ENCODE measurements around the gene MYH9. TPM values are rescaled to one million over a fixed set of nuclear protein-coding genes. Genes with fewer than 3 reads are reported as not detected.

The MYH9 gene
- total RNA-seq, 1 experiment from 2014 or later: 323 TPM

GRCh38 chr22:36398601-36399471 lies 11.1 kb upstream of the MYH9 start:
- BruUV-seq (replicated peaks): no TSS peak
- Histone ChIP-seq H3K9me3 (ENCODE audit: low read depth, low read length, poor library complexity, severe bottlenecking) (no peaks in the 10 kb centered on the region), H3K27ac (ENCODE audit: low read depth, low read length, poor library complexity, severe bottlenecking) (no peak overlapping the region), H3K27me3 (replicated peaks; ENCODE audit: insufficient read depth, low read depth, low read length, poor library complexity) (no peaks in the 10 kb centered on the region), H3K4me1 (ENCODE audit: insufficient read depth, low read length, poor library complexity, severe bottlenecking) (no peaks in the 10 kb centered on the region), H3K36me3 (ENCODE audit: insufficient read depth, low read length, poor library complexity, severe bottlenecking) (no peaks in the 10 kb centered on the region), H3K4me3 (ENCODE audit: low read depth, low read length, poor library complexity, severe bottlenecking) (no peak overlapping the region)
- intact Hi-C loops (cut with micrococcal nuclease; ENCODE audit: unreplicated experiment): no loop called here
- DNase-seq (ENCODE audit: low spot score): no peak
- TF ChIP-seq EZH2 (IDR thresholded peaks at IDR 0.05; ENCODE audit: borderline replicate concordance, low read depth, low read length, poor library complexity, severe bottlenecking) (no peak), CTCF (conservative IDR thresholded peaks at IDR 0.05; ENCODE audit: low read depth, low read length) (no peak)
- ChIA-PET CTCF (no interaction called here), POLR2A (ENCODE audit: low non-redundant PET) (no interaction called here)

GRCh38 chr22:36397131-36398093 lies 9.6 kb upstream of the MYH9 start:
- no peak overlapping the region for H3K27ac ChIP-seq (ENCODE audit: low read depth, low read length, poor library complexity, severe bottlenecking)
- POLR2A ChIA-PET (ENCODE audit: low non-redundant PET): no interaction called here
- no peaks in the 10 kb centered on the region for H3K9me3 ChIP-seq (ENCODE audit: low read depth, low read length, poor library complexity, severe bottlenecking)
- intact Hi-C loops (cut with micrococcal nuclease; ENCODE audit: unreplicated experiment): no loop called here
- H3K4me3 ChIP-seq (ENCODE audit: low read depth, low read length, poor library complexity, severe bottlenecking): no peak overlapping the region
- H3K4me1 ChIP-seq (ENCODE audit: insufficient read depth, low read length, poor library complexity, severe bottlenecking): no peaks in the 10 kb centered on the region
- BruUV-seq (replicated peaks): no TSS peak
- no peak for DNase-seq (ENCODE audit: low spot score)
- H3K27me3 ChIP-seq (replicated peaks; ENCODE audit: insufficient read depth, low read depth, low read length, poor library complexity): no peaks in the 10 kb centered on the region
- CTCF ChIA-PET: no interaction called here
- no peaks in the 10 kb centered on the region for H3K36me3 ChIP-seq (ENCODE audit: insufficient read depth, low read length, poor library complexity, severe bottlenecking)
- TF ChIP-seq CTCF (conservative IDR thresholded peaks at IDR 0.05; ENCODE audit: low read depth, low read length) (no peak), EZH2 (IDR thresholded peaks at IDR 0.05; ENCODE audit: borderline replicate concordance, low read depth, low read length, poor library complexity, severe bottlenecking) (no peak)

GRCh38 chr22:36395915-36396314 lies 8.1 kb upstream of the MYH9 start:
- intact Hi-C loops (cut with micrococcal nuclease; ENCODE audit: unreplicated experiment): no loop called here
- H3K27me3 ChIP-seq (replicated peaks; ENCODE audit: insufficient read depth, low read depth, low read length, poor library complexity): no peaks in the 10 kb centered on the region
- no peak for DNase-seq (ENCODE audit: low spot score)
- BruUV-seq (replicated peaks): no TSS peak
- H3K27ac ChIP-seq (ENCODE audit: low read depth, low read length, poor library complexity, severe bottlenecking): no peak overlapping the region
- TF ChIP-seq CTCF (conservative IDR thresholded peaks at IDR 0.05; ENCODE audit: low read depth, low read length): no peak
- no peak for TF ChIP-seq EZH2 (IDR thresholded peaks at IDR 0.05; ENCODE audit: borderline replicate concordance, low read depth, low read length, poor library complexity, severe bottlenecking)
- no peaks in the 10 kb centered on the region for H3K4me1 ChIP-seq (ENCODE audit: insufficient read depth, low read length, poor library complexity, severe bottlenecking)
- CTCF ChIA-PET: interaction anchor here (0.7 kb wide), 1 partner anchor 67 kb away, joined by 4 read pairs; no protein-coding TSS in a partner anchor
- no peak overlapping the region for H3K4me3 ChIP-seq (ENCODE audit: low read depth, low read length, poor library complexity, severe bottlenecking)
- H3K36me3 ChIP-seq (ENCODE audit: insufficient read depth, low read length, poor library complexity, severe bottlenecking): no peaks in the 10 kb centered on the region
- POLR2A ChIA-PET (ENCODE audit: low non-redundant PET): no interaction called here
- no peaks in the 10 kb centered on the region for H3K9me3 ChIP-seq (ENCODE audit: low read depth, low read length, poor library complexity, severe bottlenecking)

Measured in A673 (cell line).